SU-DHL-6 (cell line): ENCODE data around the gene OR7C1.

ENCODE experiments used
- H2AFZ ChIP-seq: fragments of 200-600 bp; sonication (generic); 2 replicates; pipeline ENCODE4 v1.6.1; 2014; ENCODE audit warnings: low read depth, mild to moderate bottlenecking, moderate library complexity, mixed read lengths, antibody characterized with exemption, low read length; ENCODE audit not compliant: severe bottlenecking
- H3F3A ChIP-seq: fragments of 200-600 bp; shearing (Covaris generic); 2 replicates; pipeline ENCODE4 v1.6.0; 2016; ENCODE audit warnings: antibody characterized with exemption, mild to moderate bottlenecking; ENCODE audit not compliant: insufficient read depth
- H3K27ac ChIP-seq: fragments of 200-600 bp; sonication (generic); 2 replicates; pipeline ENCODE4 v1.5.1; 2016; ENCODE audit warnings: low read depth, mild to moderate bottlenecking, low read length, moderate library complexity, mixed read lengths
- H3K27me3 ChIP-seq: fragments of 200-600 bp; sonication (generic), shearing (Covaris generic); 2 replicates; pipeline ENCODE4 v1.6.0; 2014; ENCODE audit warnings: mild to moderate bottlenecking, low read length
- H3K36me3 ChIP-seq: fragments of 200-600 bp; sonication (generic); 2 replicates; pipeline ENCODE4 v1.6.1; 2014; ENCODE audit warnings: mild to moderate bottlenecking, low read length, mixed read lengths
- H3K4me2 ChIP-seq: fragments of 300-600, 200-600 bp; shearing (Covaris generic), sonication (generic); 2 replicates; pipeline ENCODE4 v1.6.0; 2014; ENCODE audit warnings: low read length, low read depth, mild to moderate bottlenecking; ENCODE audit not compliant: poor library complexity, severe bottlenecking
- H3K4me3 ChIP-seq: fragments of 200-600 bp; sonication (generic); 2 replicates; pipeline ENCODE4 v1.5.1; 2014; ENCODE audit warnings: antibody characterized with exemption, low read length, mild to moderate bottlenecking, mixed read lengths; ENCODE audit not compliant: insufficient read depth, poor library complexity, severe bottlenecking
- H3K79me2 ChIP-seq: fragments of 200-600 bp; sonication (generic); 2 replicates; pipeline ENCODE4 v1.6.1; 2014; ENCODE audit warnings: mild to moderate bottlenecking, low read length, moderate library complexity; ENCODE audit not compliant: insufficient read depth
- H3K9ac ChIP-seq: fragments of 200-600 bp; sonication (generic); 2 replicates; pipeline ENCODE4 v1.7.0; 2014; ENCODE audit warnings: mild to moderate bottlenecking, low read length
- H3K9me2 ChIP-seq: fragments of 200-600 bp; sonication (generic); replicated peaks from 2 replicates; pipeline ENCODE4 v1.6.1; 2014; ENCODE audit warnings: low read length; ENCODE audit not compliant: insufficient read depth
- H3K9me3 ChIP-seq: fragments of 200-600 bp; sonication (generic); 2 replicates; pipeline ENCODE4 v1.6.1; 2014; ENCODE audit warnings: low read length, mixed read lengths; ENCODE audit not compliant: insufficient read depth
- H4K20me1 ChIP-seq: fragments of 200-600 bp; sonication (generic); 2 replicates; pipeline ENCODE4 v1.6.1; 2014; ENCODE audit warnings: low read depth, mild to moderate bottlenecking, antibody characterized with exemption, low read length, moderate library complexity, mixed read lengths
- EZH2phosphoT487 ChIP-seq: fragments of 200-600 bp; sonication (generic), shearing (Covaris generic); conservative IDR thresholded peaks from 2 replicates; pipeline ENCODE4 v1.6.1; 2018; ENCODE audit warnings: mild to moderate bottlenecking, antibody characterized with exemption, low read length, moderate library complexity, mixed read lengths
- TF ChIP-seq, protein P1 (sequence below): fragments of 200-600 bp; sonication (generic); IDR thresholded peaks from one replicate; pipeline ENCODE4 v1.5.1; 2017; ENCODE audit warnings: antibody characterized with exemption, mild to moderate bottlenecking, low read length, moderate library complexity; ENCODE audit not compliant: insufficient read depth, poor library complexity, severe bottlenecking

OR7C1 gene

DNA sequence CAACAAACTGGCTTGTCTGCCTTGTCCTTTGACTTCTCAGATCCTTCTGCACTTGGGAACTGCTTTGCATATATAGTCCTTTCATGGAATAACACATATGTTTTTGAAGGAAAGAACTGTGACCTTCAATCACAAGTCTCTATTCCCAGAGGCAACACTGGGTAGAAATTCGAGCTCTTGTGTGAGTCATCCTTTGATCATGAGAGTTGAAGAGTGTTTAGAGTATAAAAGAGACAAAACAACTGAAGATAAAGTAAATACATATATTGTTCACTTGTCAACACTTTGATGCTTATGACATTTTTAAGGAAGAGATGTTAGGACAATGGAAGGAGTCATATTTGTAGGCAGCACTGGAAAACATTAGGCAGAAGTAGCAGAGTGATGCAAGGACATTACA lies 5.2 kb upstream of the OR7C1 start:
- Histone ChIP-seq H2AFZ (no peak overlapping the region), H3K9ac (no peak overlapping the region)
- no peak for TF ChIP-seq EZH2phosphoT487
- TF ChIP-seq, protein P1, sequence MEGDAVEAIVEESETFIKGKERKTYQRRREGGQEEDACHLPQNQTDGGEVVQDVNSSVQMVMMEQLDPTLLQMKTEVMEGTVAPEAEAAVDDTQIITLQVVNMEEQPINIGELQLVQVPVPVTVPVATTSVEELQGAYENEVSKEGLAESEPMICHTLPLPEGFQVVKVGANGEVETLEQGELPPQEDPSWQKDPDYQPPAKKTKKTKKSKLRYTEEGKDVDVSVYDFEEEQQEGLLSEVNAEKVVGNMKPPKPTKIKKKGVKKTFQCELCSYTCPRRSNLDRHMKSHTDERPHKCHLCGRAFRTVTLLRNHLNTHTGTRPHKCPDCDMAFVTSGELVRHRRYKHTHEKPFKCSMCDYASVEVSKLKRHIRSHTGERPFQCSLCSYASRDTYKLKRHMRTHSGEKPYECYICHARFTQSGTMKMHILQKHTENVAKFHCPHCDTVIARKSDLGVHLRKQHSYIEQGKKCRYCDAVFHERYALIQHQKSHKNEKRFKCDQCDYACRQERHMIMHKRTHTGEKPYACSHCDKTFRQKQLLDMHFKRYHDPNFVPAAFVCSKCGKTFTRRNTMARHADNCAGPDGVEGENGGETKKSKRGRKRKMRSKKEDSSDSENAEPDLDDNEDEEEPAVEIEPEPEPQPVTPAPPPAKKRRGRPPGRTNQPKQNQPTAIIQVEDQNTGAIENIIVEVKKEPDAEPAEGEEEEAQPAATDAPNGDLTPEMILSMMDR = no peak

DNA sequence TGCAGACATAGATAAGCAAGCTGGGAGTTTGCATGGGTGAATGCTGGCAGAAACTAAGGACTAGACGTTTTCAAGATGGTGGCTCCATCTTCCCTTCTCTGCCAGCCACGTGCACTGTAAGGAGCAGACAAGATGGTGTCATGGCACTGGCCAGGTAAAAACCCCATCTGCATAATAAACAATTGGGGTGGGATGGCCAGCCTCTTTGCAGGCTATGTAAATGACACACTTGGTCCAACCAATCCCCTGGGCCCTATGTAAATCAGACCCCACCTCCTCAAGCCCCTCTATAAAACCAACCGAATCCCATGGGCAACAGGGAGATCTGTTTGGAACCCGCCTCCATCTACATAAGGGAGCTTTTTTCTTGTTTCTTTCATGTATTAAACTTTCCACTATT lies 2.4 kb upstream of the OR7C1 start:
- H3K79me2 ChIP-seq = no peaks in the 10 kb centered on the region
- H3K9me3 ChIP-seq = no peaks in the 10 kb centered on the region
- H3K9me2 ChIP-seq = no peaks in the 10 kb centered on the region
- no peak overlapping the region for H3K4me3 ChIP-seq
- no peak overlapping the region for H3K4me2 ChIP-seq
- no peaks in the 10 kb centered on the region for H3K27me3 ChIP-seq
- no peaks in the 10 kb centered on the region for H4K20me1 ChIP-seq
- no peaks in the 10 kb centered on the region for H3F3A ChIP-seq
- no peak overlapping the region for H2AFZ ChIP-seq
- no peak overlapping the region for H3K27ac ChIP-seq
- H3K9ac ChIP-seq = no peak overlapping the region
- TF ChIP-seq EZH2phosphoT487 = no peak
- TF ChIP-seq, protein P1 = no peak
- H3K36me3 ChIP-seq = no peaks in the 10 kb centered on the region

More for the DNA sequence above, 5.2 kb upstream of the OR7C1 start:
- no peaks in the 10 kb centered on the region for H3K9me3 ChIP-seq
- no peaks in the 10 kb centered on the region for H3F3A ChIP-seq
- no peaks in the 10 kb centered on the region for H4K20me1 ChIP-seq
- H3K27ac ChIP-seq = no peak overlapping the region
- no peaks in the 10 kb centered on the region for H3K9me2 ChIP-seq
- H3K4me3 ChIP-seq = no peak overlapping the region
- H3K4me2 ChIP-seq = no peak overlapping the region
- no peaks in the 10 kb centered on the region for H3K79me2 ChIP-seq
- no peaks in the 10 kb centered on the region for H3K36me3 ChIP-seq
- no peaks in the 10 kb centered on the region for H3K27me3 ChIP-seq

DNA sequence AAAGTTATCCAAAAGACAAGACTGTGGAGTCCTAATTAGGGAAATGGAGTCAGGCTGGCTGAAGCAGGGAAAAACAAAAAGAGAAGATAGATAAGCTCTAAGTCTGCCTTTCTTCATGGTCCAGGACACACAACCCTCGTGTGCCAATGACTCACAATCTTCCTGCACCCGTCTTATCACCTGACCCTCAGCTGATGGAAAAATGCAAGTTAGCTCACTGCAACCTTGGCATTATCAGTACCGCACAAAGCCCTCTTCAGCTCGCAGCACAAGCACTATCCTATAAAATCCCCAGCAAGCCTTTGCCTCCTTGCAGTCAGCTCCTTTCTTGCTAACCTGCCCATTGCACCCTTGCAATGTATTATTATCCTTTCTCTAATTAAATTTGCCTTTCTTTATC lies 4.3 kb downstream of the OR7C1 start:
- no peaks in the 10 kb centered on the region for H3K27me3 ChIP-seq
- H3K36me3 ChIP-seq = no peaks in the 10 kb centered on the region
- no peaks in the 10 kb centered on the region for H3K79me2 ChIP-seq
- H2AFZ ChIP-seq = no peak overlapping the region
- no peak overlapping the region for H3K4me2 ChIP-seq
- no peak overlapping the region for H3K4me3 ChIP-seq
- H4K20me1 ChIP-seq = no peaks in the 10 kb centered on the region
- no peak overlapping the region for H3K9ac ChIP-seq
- TF ChIP-seq, protein P1 = no peak
- TF ChIP-seq EZH2phosphoT487 = no peak
- no peak overlapping the region for H3K27ac ChIP-seq
- H3K9me2 ChIP-seq = no peaks in the 10 kb centered on the region
- no peaks in the 10 kb centered on the region for H3F3A ChIP-seq
- H3K9me3 ChIP-seq = no peaks in the 10 kb centered on the region
